ENCODE results near the gene DMRT2.

DNA sequence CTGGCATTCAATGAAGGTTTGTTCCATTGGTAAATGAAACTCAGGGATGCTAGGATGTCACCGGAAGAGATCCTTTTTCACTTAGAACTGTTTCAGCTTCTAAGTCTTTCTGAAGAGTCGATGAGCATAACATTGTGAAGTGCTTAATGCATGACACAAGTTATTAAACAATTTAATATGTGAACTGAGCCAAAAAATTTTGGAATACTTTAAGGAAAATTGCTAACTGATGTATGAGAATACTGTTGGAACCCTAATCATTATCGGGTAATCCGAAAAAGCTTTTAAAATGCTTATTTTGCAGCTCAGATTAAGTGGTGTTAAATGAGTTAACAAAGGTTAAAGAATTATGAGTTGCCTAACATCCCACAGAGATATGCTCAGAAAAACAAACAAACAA lies 34.9 kb downstream of the DMRT2 start:
- TF ChIP-seq, protein P1, sequence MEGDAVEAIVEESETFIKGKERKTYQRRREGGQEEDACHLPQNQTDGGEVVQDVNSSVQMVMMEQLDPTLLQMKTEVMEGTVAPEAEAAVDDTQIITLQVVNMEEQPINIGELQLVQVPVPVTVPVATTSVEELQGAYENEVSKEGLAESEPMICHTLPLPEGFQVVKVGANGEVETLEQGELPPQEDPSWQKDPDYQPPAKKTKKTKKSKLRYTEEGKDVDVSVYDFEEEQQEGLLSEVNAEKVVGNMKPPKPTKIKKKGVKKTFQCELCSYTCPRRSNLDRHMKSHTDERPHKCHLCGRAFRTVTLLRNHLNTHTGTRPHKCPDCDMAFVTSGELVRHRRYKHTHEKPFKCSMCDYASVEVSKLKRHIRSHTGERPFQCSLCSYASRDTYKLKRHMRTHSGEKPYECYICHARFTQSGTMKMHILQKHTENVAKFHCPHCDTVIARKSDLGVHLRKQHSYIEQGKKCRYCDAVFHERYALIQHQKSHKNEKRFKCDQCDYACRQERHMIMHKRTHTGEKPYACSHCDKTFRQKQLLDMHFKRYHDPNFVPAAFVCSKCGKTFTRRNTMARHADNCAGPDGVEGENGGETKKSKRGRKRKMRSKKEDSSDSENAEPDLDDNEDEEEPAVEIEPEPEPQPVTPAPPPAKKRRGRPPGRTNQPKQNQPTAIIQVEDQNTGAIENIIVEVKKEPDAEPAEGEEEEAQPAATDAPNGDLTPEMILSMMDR (IDR thresholded peaks at IDR 0.05): no peak
- TF ChIP-seq POLR2A (IDR thresholded peaks at IDR 0.05): no peak
- TF ChIP-seq EP300 (IDR thresholded peaks at IDR 0.05): no peak

All from tibial nerve (tissue), 4 donors.